ENCODE data around the gene SNX25. TPM values are rescaled to one million over a fixed set of nuclear protein-coding genes. Genes with fewer than 3 reads are reported as not detected.

Gene SNX25
- total RNA-seq, 4 donors from 2014 or later: 11.3 to 17.3 (median 13.4) TPM

- Histone ChIP-seq H3K4me3 (peak within 1 kb of the TSS; percentile 83 to 95 (median 90)), H3K4me1 (peaks cover 22 to 28% of the 10 kb centered on the region in 2 donors), H3K36me3 (peaks cover 0 to 26% of the 10 kb centered on the region in 2 donors), H3K27me3 (no peaks in the 10 kb centered on the region), H3K9me3 (no peaks in the 10 kb centered on the region), H3K27ac (peak within 1 kb of the TSS; percentile 98 to 100 (median 100))
- peak; percentile 14 to 52 for DNase-seq
- in situ Hi-C loops (cut with MboI; ENCODE audit: low sequenced_read_pairs in 4 of 4): loop anchor here in 3 of 4 donors (10.0 to 25.0 kb wide), 2 partner anchors 185 to 192 kb away; partner anchors contain the start of genes CFAP97 (in 3 of the 3) and SNX25 (in 3 of the 3)
- ATAC-seq: peak; percentile 1 to 21
- intact Hi-C loops (cut with DNase I; ENCODE audit: low total_unique reads): loop anchor here (1.0 to 10.0 kb wide), 8 partner anchors 28 to 1892 kb away; partner anchors contain the start of genes ACSL1, ING2, SLC25A4 and SNX25
- TF ChIP-seq CTCF (IDR thresholded peaks at IDR 0.05 in 4 of 5, conservative IDR thresholded peaks at IDR 0.05 in 1 of 5) (no peak), POLR2A (IDR thresholded peaks at IDR 0.05) (no peak)
These were observed 187.5 kb downstream of the SNX25 start, which contains the start of gene ANKRD37 for GRCh38 chr4:185396724-185397385. Gene ANKRD37, plus strand, starts transcription at chr4:185396841. Its CDS starts 83 bp downstream, at chr4:185396924.

GRCh38 chr4:185398618-185399017 lies 189.2 kb downstream of the SNX25 start:
- H3K27me3 ChIP-seq: no peaks in the 10 kb centered on the region
- ATAC-seq: no peak
- no peak for DNase-seq
- H3K27ac ChIP-seq: peak overlapping the region; percentile 98 to 100 (median 100)
- intact Hi-C loops (cut with DNase I; ENCODE audit: low total_unique reads) (loop anchor here (1.0 to 10.0 kb wide), 6 partner anchors 72 to 1894 kb away; partner anchors contain the start of genes ACSL1 and ING2), in situ Hi-C loops (cut with MboI; ENCODE audit: low sequenced_read_pairs in 4 of 4) (loop anchor here in 3 of 4 donors (10.0 to 25.0 kb wide), 2 partner anchors 186 to 194 kb away; partner anchors contain the start of genes CFAP97 (in 3 of the 3) and SNX25 (in 3 of the 3))
- no peaks in the 10 kb centered on the region for H3K9me3 ChIP-seq
- TF ChIP-seq POLR2A (IDR thresholded peaks at IDR 0.05) (no peak), CTCF (IDR thresholded peaks at IDR 0.05 in 4 of 5, conservative IDR thresholded peaks at IDR 0.05 in 1 of 5) (no peak)
- peaks cover 4 to 44% of the 10 kb centered on the region in 2 donors for H3K36me3 ChIP-seq
- H3K4me3 ChIP-seq: no peak overlapping the region
- H3K4me1 ChIP-seq: peaks cover 22 to 27% of the 10 kb centered on the region in 2 donors

- intact Hi-C loops (cut with DNase I; ENCODE audit: low total_unique reads): loop anchor here (1.0 to 10.0 kb wide), 6 partner anchors 71 to 1895 kb away; partner anchors contain the start of genes ACSL1 and ING2
- Histone ChIP-seq H3K4me3 (no peak overlapping the region), H3K9me3 (no peaks in the 10 kb centered on the region), H3K27ac (peak overlapping the region; percentile 50 to 100 (median 99)), H3K27me3 (no peaks in the 10 kb centered on the region), H3K36me3 (peaks cover 4 to 44% of the 10 kb centered on the region in 2 donors), H3K4me1 (peaks cover 19 to 23% of the 10 kb centered on the region in 2 donors)
- in situ Hi-C loops (cut with MboI; ENCODE audit: low sequenced_read_pairs in 4 of 4): loop anchor here in 3 of 4 donors (10.0 to 25.0 kb wide), 2 partner anchors 187 to 195 kb away; partner anchors contain the start of genes CFAP97 (in 3 of the 3) and SNX25 (in 3 of the 3)
- ATAC-seq (no peak), DNase-seq (no peak)
- TF ChIP-seq POLR2A (IDR thresholded peaks at IDR 0.05): no peak
- no peak for TF ChIP-seq CTCF (IDR thresholded peaks at IDR 0.05 in 4 of 5, conservative IDR thresholded peaks at IDR 0.05 in 1 of 5)
These were observed 190.1 kb downstream of the SNX25 start for GRCh38 chr4:185399466-185399865.

- peaks cover 4 to 77% of the 10 kb centered on the region in 2 donors for H3K36me3 ChIP-seq
- DNase-seq (no peak), ATAC-seq (no peak)
- no peak overlapping the region for H3K4me3 ChIP-seq
- no peak for TF ChIP-seq POLR2A (IDR thresholded peaks at IDR 0.05)
- TF ChIP-seq CTCF (IDR thresholded peaks at IDR 0.05 in 4 of 5, conservative IDR thresholded peaks at IDR 0.05 in 1 of 5): no peak
- intact Hi-C loops (cut with DNase I; ENCODE audit: low total_unique reads) (no loop called here), in situ Hi-C loops (cut with MboI; ENCODE audit: low sequenced_read_pairs in 4 of 4) (no loop called here)
- H3K27ac ChIP-seq: no peak overlapping the region
- no peaks in the 10 kb centered on the region for H3K9me3 ChIP-seq
- H3K27me3 ChIP-seq: no peaks in the 10 kb centered on the region
- peaks cover 0 to under 1% of the 10 kb centered on the region in 2 donors for H3K4me1 ChIP-seq
These were observed 194.6 kb downstream of the SNX25 start for GRCh38 chr4:185404031-185404430.

Data from gastrocnemius medialis (tissue), 4 donors.